Kidney epithelial cell (primary cell): ENCODE measurements around the gene SPANXN4. TPM values are rescaled to one million over a fixed set of nuclear protein-coding genes. Genes with fewer than 3 reads are reported as not detected.

Experiments
- DNase-seq: peaks from one replicate; pipeline ENCODE4 v3.0.0-alpha.2; 2010; ENCODE audit warnings: low read depth
- H3K27me3 ChIP-seq: 2 replicates; pipeline ENCODE4 v1.6.0; 2011; ENCODE audit warnings: low read length; ENCODE audit not compliant: control insufficient read depth, insufficient read depth
- H3K36me3 ChIP-seq: 2 replicates; pipeline ENCODE4 v1.5.1; 2011; ENCODE audit warnings: low read length; ENCODE audit not compliant: control insufficient read depth, insufficient read depth
- H3K4me3 ChIP-seq: 2 replicates; pipeline ENCODE4 v1.5.1; 2011; ENCODE audit warnings: low read depth, mild to moderate bottlenecking, control low read depth, low read length
- CTCF ChIP-seq: IDR thresholded peaks from 2 replicates; pipeline ENCODE4 v1.5.1; 2011; ENCODE audit warnings: mild to moderate bottlenecking, moderate library complexity, low read length, control low read depth, inconsistent platforms; ENCODE audit not compliant: insufficient read depth, poor library complexity, severe bottlenecking
- total RNA-seq: library from RNA; depleted of rRNA; stranded (reverse); fragments of >200 nt; gene quantifications from 2 replicates; pipeline ENCODE4 v1.2.3, GENCODE V29; 2015

Gene SPANXN4
- total RNA-seq, result not detected in 2 replicates

GRCh38 chrX:143025628-143026027, at the start of gene SPANXN4:
TSS of gene SPANXN4 (plus strand) at chrX:143025928. CDS start at chrX:143026015, 87 bp downstream.
- Histone ChIP-seq H3K4me3 (no peak within 1 kb of the TSS), H3K36me3 (no peaks in the 10 kb centered on the region), H3K27me3 (no peaks in the 10 kb centered on the region)
- TF ChIP-seq CTCF, result no peak
- no peak for DNase-seq

GRCh38 chrX:142977128-142977914, 48.4 kb upstream of the SPANXN4 start:
- H3K27me3 ChIP-seq, result no peaks in the 10 kb centered on the region
- no peak for TF ChIP-seq CTCF

GRCh38 chrX:142978130-142978684, 47.5 kb upstream of the SPANXN4 start:
- no peak for DNase-seq
- Histone ChIP-seq H3K27me3 (no peaks in the 10 kb centered on the region), H3K4me3 (no peak overlapping the region), H3K36me3 (no peaks in the 10 kb centered on the region)
- no peak for TF ChIP-seq CTCF

More at GRCh38 chrX:142977128-142977914, 48.4 kb upstream of the SPANXN4 start:
- DNase-seq, result no peak
- Histone ChIP-seq H3K36me3 (no peaks in the 10 kb centered on the region), H3K4me3 (no peak overlapping the region)

- H3K4me3 ChIP-seq, result no peak overlapping the region
- no peaks in the 10 kb centered on the region for H3K36me3 ChIP-seq
- no peak for TF ChIP-seq CTCF
- no peak for DNase-seq
- H3K27me3 ChIP-seq, result no peaks in the 10 kb centered on the region
These were observed 43.0 kb upstream of the SPANXN4 start for GRCh38 chrX:142982679-142983078.

- H3K4me3 ChIP-seq, result no peak overlapping the region
- no peak for DNase-seq
- H3K36me3 ChIP-seq, result no peaks in the 10 kb centered on the region
- TF ChIP-seq CTCF, result no peak
- H3K27me3 ChIP-seq, result no peaks in the 10 kb centered on the region
These were observed 30.7 kb upstream of the SPANXN4 start for GRCh38 chrX:142994988-142995387.
